Endometrial microvascular endothelial cells (primary cell): Measurements from ENCODE around the gene TUBA4A. TPM values are rescaled to one million over a fixed set of nuclear protein-coding genes. Genes with fewer than 3 reads are reported as not detected.
"Not testable (repeated sequence)": the region's sequence is repeated elsewhere in the genome, so short reads cannot be mapped to it uniquely, and the experiment has no call there.

ENCODE experiments used
- in situ Hi-C: cut with HindIII; loops from 2 replicates; pipeline ENCODE4 v1.10.0; 2017; ENCODE audit warnings: low sequenced_read_pairs, low pct_unique_long_range_greater_than_20kb; ENCODE audit errors: inconsistent ontology term
- total RNA-seq: library from RNA; depleted of rRNA; stranded (reverse); fragments of >200 nt; gene quantifications from one replicate; pipeline ENCODE4 v1.2.3, GENCODE V29; 2015; ENCODE audit errors: inconsistent ontology term

TUBA4A gene
- total RNA-seq, 1 donor from 2014 or later, result 18.4 TPM

DNA sequence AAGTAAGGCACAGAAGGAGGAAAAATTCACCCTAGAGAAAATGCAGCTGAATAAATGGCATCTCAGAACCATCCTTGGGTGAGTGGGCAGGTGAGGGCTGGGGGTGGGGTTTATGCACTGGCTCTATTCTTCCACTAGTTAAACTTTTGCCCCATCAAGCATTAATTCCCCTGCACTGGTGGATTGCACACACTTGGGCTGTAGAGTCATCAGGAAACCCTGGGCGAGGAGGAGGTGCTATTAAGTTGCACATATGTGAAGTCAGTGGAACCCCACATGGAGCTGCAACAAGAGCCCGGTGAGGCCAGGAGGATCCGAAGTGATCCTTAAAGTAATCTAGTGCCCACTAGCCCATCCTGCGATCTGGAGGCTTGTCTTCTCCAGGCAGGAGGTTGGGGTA is 18.6 kb upstream of the TUBA4A start:
- in situ Hi-C loops, result no loop called here

DNA sequence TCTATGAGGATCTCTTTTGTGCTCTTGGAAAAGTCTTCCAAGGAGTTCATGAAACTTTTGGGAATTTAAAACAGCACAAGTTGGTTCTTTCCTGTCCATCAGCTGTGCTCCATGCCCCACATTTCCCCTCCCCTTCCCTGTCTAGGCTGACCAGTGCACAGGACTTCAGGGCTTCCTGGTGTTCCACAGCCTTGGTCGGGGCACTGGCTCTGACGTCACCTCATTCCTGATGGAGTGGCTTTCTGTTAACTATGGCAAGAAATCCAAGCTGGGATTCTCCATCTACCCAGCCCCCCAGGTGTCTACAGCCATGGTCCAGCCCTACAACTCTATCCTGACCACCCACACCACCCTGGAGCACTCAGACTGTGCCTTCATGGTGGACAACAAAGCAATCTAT is 17.3 kb upstream of the TUBA4A start:
- in situ Hi-C loops, result no loop called here

DNA sequence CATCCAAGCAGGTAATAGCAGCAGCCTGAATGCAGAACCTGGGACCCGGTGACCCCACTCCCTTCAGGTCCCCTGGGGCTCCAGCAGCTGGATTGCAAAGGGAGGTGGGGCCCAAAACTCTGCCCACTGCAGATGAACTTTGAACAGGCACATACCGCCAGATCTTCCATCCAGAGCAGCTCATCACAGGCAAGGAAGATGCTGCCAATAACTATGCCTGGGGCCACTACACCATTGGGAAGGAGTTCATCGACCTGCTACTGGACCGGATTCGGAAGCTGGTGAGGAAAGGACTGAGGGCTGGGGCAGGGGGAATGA is 16.3 kb upstream of the TUBA4A start:
- in situ Hi-C loops, result no loop called here

DNA sequence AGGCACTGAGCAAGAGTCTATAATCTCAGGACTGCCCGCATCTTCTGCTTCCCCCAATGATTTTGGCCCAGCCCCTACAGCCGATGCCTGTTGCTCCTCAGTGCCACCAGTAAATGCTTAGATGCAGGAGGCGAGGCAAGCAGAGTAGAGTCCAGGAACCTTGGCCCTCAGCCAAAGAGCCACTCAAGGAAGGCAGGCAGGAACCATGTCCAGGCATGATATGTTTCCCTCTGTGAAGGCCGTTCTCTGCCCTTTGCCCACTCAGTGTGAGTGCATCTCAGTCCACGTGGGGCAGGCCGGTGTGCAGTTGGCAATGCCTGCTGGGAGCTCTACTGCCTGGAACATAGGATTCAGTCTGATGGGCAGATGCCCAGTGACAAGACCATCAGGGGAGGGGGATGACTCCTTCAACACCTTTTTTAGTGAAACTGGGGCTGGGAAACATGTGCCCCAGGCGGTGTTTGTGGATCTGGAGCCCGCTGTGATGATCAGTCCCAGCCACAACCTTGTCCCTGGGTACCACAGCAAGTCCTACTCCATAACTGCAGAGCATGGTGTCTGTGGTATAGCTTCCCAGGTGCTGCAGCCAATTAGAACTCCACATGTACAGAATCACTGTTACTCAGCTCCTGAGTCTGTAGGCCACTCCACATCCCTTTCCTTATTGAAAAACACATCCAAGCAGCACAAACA is 15.8 kb upstream of the TUBA4A start:
- in situ Hi-C loops, result no loop called here

DNA sequence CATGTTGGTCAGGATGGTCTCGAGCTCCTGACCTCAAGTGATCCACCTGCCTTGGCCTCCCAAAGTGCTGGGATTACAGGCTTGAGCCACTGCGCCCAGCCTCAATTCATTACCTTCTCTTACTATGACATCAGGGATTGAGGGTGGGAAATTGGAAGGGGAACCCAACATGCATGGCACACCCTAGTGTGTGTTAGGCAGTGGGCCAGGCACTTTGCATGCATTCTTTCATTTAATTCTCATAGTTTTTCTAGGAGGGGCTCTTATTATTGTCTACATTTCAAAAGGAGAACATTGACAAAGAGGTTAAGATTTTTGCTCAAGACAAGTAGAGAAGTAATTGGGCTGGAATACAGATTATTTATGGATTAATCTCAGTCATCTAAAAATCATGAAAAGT is 14.6 kb upstream of the TUBA4A start:
- in situ Hi-C loops, result no loop called here

DNA sequence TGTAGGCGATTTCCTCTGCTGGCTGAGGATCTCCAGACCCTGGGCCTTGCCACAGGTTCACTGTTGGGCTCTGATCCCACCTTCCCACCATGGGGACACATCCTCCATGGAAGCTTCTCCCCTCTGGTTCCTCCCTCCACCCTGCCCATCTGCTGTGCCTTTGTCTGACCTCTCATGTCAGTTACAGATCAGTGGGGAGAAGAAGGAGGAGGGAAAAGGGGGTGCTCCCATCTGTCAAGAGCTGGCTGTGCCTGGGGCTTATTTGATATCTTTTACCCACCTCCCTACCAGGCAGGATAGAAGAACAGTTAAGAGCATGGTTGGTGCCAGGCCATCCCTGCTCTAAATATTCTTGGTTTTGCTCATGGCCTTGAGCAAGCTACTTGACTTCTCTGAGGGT is 13.2 kb upstream of the TUBA4A start:
- in situ Hi-C loops, result no loop called here

DNA sequence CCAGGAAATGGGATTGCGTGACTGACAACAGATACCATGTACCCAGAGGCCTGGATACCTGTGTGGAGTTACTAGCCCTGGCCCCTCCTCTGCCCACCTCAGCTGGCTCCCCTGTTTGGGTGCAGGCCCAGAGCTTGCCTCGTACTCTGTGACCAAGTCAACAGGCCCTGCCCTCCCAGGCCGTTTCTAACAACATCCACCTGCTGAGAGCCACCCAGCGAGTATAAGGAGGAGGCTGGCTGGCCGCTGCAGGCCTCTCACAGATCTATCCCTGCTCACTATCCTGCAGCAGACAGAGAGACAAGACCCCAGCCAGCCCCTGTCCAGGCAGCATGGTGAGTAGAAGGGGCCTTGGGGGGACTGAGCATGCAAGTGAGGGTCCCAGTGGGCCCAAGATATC is 12.5 kb upstream of the TUBA4A start:
- in situ Hi-C loops, result no loop called here

DNA sequence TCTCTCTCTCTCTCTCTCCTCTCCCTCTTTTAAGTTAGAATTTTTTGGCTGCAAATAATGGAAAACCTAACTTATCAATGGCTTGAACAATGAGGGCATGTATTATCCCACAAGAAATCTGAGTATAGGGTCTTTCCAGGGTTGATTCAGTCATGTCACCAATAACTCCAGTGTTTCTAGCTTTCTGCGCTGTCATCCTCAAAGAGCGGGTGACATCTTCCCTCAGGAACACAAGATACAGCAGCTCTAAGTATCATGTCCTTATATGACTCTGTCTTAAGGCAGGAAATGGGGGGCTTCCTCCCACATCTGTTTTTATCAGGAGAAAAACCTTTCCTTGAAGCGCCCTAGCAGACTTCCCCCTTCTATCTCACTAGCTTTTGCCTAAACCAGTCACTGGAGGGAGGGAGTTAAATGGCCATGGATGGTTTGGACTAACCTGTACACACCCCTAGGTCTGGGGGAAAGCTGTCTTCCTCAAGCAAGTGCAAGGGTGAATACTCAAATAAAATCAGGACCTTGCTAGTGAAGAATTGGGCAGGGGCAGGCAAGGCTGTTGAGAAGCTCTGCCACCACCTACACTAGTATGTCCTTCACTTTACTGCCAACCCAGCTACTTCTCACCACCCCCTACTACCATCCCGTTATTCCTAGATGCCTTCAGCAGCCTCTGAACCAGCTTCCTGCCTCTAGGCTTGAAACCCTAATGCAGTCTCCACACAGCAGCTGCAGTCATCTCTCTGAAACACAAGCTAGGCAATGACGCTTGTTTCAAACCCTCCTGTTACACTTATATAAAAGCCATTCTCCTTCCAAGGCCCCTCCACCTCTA is 7.5 kb upstream of the TUBA4A start:
- in situ Hi-C loops, result no loop called here

DNA sequence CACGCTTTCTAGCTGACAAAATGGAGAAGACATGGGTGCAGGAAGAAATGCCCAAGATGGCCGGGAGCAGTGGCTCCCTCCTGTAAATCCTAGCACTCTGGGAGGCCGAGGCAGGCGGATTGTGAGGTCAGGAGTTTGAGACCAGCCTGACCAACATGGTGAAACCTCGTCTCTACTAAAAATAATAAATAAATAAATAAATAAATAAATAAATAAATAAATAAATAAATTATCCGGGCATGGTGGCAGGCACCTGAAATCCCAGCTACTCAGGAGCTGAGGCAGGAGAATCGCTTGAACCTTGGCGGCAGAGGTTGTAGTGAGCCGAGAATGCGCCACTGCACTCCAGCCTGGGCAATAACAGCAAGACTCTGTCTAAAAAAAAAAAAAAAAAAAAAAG is 5.2 kb upstream of the TUBA4A start:
- in situ Hi-C loops, result not testable (repeated sequence)

DNA sequence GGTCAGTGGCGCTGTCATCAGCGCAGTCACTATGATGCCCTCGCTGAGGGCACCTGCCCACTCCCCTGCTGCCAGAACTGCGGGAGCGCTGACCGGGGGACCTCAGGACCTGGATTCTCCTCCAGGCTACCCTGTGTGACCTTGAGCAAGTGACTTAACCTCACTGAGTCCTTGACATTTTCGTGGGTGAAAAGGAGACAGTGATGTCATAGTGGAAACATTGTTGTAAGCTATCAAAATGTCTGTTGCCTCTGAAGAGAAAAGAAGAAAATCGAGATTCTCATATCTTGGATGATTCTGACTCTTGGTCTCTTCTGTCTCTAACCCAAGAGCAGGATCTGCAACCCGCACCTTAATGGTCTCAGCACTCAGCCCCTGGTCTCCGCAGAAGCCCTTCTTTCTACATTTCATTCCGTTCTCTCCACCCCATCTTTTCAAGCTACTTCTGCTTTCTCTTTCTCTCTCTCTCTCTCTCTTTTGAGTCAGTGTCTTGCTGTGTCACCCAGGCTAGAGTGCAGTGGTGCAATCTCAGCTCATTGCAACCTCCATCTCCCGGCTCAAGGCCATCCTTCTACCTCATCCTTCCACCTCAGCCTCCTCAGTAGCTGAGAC is 978 bp upstream of the TUBA4A start:
- in situ Hi-C loops, result no loop called here

DNA sequence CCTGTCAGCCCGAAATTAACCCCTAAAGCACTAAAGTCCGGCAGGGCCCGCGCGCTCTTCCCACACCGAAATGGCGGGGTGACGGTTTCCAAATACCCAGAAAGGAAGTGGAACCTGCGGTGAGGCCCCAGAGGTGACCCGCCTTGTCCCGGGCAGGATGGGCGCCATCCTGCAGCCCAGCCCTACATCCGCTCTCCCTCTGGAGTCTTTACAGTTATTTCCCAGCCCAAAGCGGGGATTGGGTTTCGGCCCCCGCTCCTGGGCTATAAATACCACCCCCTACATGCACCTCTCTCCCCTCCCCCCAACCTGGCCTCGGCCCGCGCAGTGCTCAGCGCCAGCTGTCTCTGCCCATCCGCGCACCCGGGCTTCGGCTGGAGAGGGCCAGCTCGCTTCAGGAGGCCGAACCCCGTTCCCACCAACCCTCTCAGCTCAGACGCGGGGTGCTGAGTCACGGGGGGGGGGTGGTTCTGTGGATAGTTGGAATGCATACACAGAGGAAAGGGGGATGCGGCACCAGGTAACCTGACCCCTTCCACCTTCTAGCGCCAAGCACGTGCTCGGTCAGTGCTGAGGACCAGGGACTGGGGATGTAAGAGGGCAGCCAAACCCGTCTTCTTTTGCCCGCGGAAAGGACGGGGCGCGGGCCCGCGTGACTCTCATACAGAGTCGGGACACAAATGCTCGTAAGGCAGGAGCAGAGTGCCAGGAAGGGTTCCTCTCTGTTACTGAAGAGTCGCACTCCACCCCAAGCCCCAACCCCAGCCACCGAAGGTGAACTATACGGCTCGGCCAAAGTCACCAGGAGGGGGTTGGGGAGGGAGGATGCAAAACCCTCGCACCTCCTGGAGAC is 592 bp downstream of the TUBA4A start, which contains the start of gene TUBA4B:
Gene TUBA4B (plus strand): TSS at position 344 of the 853 bp plus-strand sequence. CDS start 165 bp downstream, at position 509.
- in situ Hi-C loops, result no loop called here

DNA sequence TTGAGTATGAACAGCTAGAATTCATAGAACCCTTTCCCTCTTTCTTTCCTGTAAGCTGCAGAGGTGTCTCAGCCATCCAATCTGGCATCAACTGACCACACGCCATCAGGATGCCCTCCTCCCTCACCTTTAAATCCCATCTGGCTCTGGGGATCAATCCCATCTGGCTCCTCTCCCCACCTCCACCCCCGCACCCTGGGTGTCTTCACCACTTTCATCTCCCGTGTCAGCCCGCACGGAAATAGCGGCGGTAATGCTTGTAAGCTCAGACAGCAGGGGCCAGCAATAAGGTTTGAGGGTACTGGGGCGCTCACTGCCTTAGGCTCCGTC is 1.2 kb downstream of the TUBA4A start:
- in situ Hi-C loops, result no loop called here

DNA sequence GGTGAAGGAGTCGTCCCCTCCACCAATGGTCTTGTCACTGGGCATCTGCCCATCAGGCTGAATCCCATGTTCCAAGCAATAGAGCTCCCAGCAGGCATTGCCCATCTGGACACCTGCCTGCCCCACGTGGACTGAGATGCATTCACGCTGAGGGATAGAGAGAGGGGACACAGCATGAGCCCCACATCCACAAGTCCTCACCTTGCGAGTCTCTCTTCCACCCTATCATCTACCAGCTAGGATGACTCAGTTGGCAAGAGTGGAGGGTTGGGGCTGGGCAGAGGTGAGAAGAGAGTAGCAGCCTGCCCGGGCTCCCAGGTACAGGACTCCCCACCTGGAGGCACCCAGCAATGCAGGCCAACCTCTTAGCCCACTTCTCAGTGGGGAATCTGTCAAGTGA is 1.6 kb downstream of the TUBA4A start:
- in situ Hi-C loops, result no loop called here

DNA sequence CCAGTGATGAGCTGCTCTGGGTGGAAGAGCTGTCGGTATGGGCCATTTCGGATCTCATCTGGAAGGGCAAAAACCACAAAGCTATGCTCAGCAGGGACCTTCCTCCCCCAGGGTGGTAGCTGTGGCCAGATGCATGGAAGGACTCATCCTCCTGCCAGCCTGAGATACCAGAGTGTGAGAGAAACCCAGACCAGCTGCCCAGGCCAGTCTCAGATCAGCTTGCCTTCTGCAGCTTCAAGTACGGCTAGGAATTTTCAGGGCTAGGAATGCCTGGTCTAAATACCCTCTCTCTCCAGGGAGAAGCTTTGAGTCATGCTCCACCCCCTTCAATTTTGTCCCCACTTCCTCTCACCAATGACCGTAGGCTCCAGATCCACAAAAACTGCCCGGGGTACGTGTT is 2.1 kb downstream of the TUBA4A start:
- in situ Hi-C loops, result no loop called here

DNA sequence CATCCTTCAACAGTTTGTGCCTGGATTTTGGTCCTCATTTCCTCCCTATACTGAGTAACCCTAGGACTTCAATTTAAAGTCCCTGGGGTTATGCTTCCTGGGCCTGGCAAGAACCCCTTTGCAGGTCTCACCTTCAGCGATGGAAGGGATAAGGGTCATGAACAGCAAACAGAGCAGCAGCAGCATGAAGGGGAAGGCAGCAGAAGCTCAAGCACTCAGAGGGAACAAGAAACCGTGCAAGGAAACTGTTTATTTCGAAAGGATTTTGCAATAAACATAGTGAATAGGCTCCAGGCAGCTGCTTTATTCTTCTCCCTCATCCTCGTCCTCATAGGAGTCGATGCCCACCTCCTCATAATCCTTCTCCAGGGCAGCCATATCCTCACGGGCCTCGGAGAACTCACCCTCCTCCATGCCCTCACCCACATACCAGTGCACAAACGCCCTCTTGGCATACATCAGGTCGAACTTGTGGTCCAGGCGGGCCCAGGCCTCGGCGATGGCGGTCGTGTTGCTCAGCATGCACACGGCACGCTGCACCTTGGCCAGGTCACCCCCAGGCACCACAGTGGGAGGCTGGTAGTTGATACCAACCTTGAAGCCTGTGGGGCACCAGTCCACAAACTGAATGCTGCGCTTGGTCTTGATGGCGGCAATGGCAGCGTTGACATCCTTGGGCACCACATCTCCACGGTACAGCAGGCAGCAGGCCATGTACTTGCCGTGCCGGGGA is 3.5 kb downstream of the TUBA4A start:
- in situ Hi-C loops, result no loop called here

DNA sequence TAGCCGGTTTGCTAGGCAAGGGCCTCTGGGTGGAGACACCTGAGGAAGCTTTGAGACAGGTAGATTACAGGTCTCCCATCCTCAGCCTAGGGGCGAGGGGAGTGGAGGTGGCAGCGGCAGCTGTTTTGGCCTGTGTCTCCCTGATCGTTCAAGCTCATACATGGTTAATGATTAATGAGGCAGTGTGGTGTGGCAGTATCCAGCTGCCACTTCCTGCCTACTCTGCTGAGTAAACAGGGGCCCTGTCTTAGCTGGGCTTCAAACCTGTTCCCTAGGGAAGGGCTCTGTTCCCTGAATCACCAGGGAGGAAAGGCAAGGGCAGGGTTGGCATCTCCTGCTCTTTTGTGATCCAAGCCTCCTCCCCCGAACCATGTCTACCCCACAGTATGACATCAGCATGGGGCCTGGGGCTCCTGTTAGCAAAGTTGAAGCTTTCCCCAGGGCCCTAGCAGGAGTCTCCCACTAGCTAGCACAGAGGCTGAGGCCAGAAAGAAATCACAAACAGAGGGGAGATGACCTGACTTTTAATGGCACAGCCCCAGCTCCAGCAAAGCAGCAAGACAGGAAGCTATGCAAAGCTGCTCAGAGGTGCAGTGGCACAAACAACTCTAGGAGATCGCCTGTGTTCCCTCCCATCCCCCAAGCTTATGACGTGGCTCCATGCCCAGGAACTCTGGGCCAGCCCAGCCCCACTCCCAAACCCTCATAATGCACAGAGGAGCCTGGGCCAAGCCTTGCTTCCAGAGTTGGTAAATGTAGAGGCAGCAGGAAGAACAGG is 4.3 kb downstream of the TUBA4A start:
- in situ Hi-C loops, result no loop called here

DNA sequence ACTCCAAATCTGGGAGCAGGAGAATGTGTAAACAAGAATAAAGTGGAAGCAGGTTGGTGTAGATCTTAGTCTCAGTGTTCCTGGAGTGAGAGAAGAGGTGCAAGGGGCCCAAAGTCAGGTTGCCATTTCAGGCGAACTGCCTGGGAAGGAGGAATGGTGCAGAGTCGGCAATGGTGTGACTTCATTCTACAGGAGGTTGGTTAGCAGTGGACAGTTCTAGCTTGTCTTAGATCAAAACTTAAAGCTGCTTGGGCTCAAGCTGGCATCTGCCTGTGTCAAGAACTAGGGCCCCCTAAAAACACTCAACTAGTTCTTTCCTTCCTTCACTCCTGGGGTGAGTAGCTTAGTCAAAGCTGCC is 4.9 kb downstream of the TUBA4A start:
- in situ Hi-C loops, result no loop called here
